ENCODE results near the gene ZNF722. TPM values are rescaled to one million over a fixed set of nuclear protein-coding genes. Genes with fewer than 3 reads are reported as not detected.
"Not testable (repeated sequence)": the region's sequence is repeated elsewhere in the genome, so short reads cannot be mapped to it uniquely, and the experiment has no call there.

ZNF722 gene
- total RNA-seq, 1 experiment from 2014 or later: not detected

- TF ChIP-seq IRF1 (CRISPR knock-in tag; IDR thresholded peaks at IDR 0.05): no peak
- TF ChIP-seq, protein P1, sequence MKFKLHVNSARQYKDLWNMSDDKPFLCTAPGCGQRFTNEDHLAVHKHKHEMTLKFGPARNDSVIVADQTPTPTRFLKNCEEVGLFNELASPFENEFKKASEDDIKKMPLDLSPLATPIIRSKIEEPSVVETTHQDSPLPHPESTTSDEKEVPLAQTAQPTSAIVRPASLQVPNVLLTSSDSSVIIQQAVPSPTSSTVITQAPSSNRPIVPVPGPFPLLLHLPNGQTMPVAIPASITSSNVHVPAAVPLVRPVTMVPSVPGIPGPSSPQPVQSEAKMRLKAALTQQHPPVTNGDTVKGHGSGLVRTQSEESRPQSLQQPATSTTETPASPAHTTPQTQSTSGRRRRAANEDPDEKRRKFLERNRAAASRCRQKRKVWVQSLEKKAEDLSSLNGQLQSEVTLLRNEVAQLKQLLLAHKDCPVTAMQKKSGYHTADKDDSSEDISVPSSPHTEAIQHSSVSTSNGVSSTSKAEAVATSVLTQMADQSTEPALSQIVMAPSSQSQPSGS (CRISPR knock-in tag; IDR thresholded peaks at IDR 0.05; ENCODE audit: borderline replicate concordance, low read depth): no peak
- TF ChIP-seq CREM (CRISPR knock-in tag; IDR thresholded peaks at IDR 0.05): no peak
- TF ChIP-seq PRRX2 (CRISPR knock-in tag; IDR thresholded peaks at IDR 0.05): no peak
- TF ChIP-seq IRF2 (CRISPR knock-in tag; IDR thresholded peaks at IDR 0.05; ENCODE audit: borderline replicate concordance, low read depth): no peak
- no peak for TF ChIP-seq ZNF512 (CRISPR knock-in tag; IDR thresholded peaks at IDR 0.05; ENCODE audit: borderline replicate concordance)
- no peak for TF ChIP-seq FOXJ3 (CRISPR knock-in tag; IDR thresholded peaks at IDR 0.05; ENCODE audit: borderline replicate concordance)
- no peak for TF ChIP-seq ETV6 (CRISPR knock-in tag; IDR thresholded peaks at IDR 0.05)
Observed at GRCh38 chr7:63953181-63953580, 45.5 kb upstream of the ZNF722 start (continued).

DNA sequence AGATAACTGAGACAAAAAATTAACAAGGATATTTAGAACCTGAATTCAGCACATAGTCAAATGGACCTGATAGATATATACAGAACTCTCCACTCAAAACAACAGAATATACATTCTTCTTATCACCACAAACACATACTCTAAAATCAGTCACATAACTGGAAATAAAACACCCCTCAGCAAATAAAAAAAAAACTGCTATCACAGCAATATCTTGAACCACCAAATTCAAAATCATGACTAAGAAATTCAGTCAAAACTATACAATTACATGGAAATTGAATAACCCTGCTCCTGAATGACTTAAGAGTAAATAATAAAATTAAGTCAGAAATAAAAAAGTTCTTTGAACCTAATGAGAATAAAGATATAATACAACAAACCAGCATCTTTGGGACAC lies 30.0 kb upstream of the ZNF722 start:
- H3K27me3 Mint-ChIP-seq (ENCODE audit: low read depth): no peaks in the 10 kb centered on the region
- ChIA-PET CTCF (no interaction called here), POLR2A (no interaction called here)
- H3K9me3 Mint-ChIP-seq: peaks cover 49% of the 10 kb centered on the region
- ATAC-seq: no peak
- H3K4me3 Mint-ChIP-seq: no peak overlapping the region
- no peak for DNase-seq (ENCODE audit: low spot score)
- no peak overlapping the region for H3K27ac Mint-ChIP-seq
- H3K4me1 Mint-ChIP-seq: no peaks in the 10 kb centered on the region
- no peak for TF ChIP-seq PREB (CRISPR knock-in tag; IDR thresholded peaks at IDR 0.05; ENCODE audit: borderline replicate concordance)
- no peak for TF ChIP-seq ZMAT4 (CRISPR knock-in tag; IDR thresholded peaks at IDR 0.05)
- no peak for TF ChIP-seq USF1 (CRISPR knock-in tag; IDR thresholded peaks at IDR 0.05)
- TF ChIP-seq, protein P2, sequence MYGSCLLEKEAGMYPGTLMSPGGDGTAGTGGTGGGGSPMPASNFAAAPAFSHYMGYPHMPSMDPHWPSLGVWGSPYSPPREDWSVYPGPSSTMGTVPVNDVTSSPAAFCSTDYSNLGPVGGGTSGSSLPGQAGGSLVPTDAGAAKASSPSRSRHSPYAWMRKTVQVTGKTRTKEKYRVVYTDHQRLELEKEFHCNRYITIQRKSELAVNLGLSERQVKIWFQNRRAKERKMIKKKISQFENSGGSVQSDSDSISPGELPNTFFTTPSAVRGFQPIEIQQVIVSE (CRISPR knock-in tag; IDR thresholded peaks at IDR 0.05; ENCODE audit: borderline replicate concordance): no peak
- H3K36me3 Mint-ChIP-seq: peaks cover 23% of the 10 kb centered on the region

DNA sequence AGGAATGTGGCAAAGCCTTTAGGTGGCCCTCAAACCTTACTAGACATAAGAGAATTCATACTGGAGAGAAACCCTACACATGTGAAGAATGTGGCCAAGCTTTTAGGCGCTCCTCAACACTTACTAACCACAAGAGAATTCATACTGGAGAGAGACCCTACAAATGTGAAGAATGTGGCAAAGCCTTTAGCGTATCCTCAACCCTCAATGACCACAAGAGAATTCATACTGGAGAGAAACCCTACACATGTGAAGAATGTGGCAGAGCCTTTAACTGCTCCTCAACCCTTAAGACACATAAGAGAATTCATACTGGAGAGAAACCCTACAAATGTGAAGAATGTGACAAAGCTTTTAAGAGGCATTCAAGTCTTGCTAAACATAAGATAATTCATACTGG lies 16.8 kb downstream of the ZNF722 start:
- H3K4me1 Mint-ChIP-seq; POLR2A ChIA-PET; H3K27ac Mint-ChIP-seq; H3K27me3 Mint-ChIP-seq (ENCODE audit: low read depth); ATAC-seq; CTCF ChIA-PET; DNase-seq (ENCODE audit: low spot score); H3K4me3 Mint-ChIP-seq: not testable (repeated sequence)
- peaks cover 51% of the 10 kb centered on the region for H3K36me3 Mint-ChIP-seq
- peaks cover 63% of the 10 kb centered on the region for H3K9me3 Mint-ChIP-seq

DNA sequence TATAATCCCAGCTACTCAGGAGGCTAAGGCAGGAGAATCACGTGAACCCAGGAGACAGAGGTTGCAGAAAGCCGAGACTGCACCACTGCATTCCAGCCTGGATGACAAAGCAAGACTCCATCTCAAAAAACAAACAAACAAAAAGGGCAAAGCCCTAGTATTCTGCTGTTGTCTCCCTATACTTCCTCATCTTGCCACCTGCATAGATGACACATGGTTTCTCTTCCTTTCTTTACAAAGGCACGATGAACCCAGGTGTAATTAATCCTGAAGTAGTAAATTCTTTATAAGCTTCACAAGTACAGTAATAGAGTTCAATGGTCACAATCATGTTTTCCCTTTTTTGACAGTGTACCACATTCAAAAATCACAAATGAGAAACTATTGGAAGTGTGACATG lies 36.7 kb downstream of the ZNF722 start:
- POLR2A ChIA-PET: no interaction called here
- no peak overlapping the region for H3K27ac Mint-ChIP-seq
- H3K27me3 Mint-ChIP-seq (ENCODE audit: low read depth): peaks cover 3% of the 10 kb centered on the region
- no peak for DNase-seq (ENCODE audit: low spot score)
- no peaks in the 10 kb centered on the region for H3K4me1 Mint-ChIP-seq
- no peak for TF ChIP-seq PREB (CRISPR knock-in tag; IDR thresholded peaks at IDR 0.05; ENCODE audit: borderline replicate concordance)
- no peak for TF ChIP-seq NFE2L1 (CRISPR knock-in tag; IDR thresholded peaks at IDR 0.05)
- TF ChIP-seq GABPB1 (CRISPR knock-in tag; IDR thresholded peaks at IDR 0.05): no peak
- TF ChIP-seq MXD4 (CRISPR knock-in tag; IDR thresholded peaks at IDR 0.05; ENCODE audit: borderline replicate concordance): no peak
- TF ChIP-seq ZNF671 (CRISPR knock-in tag; IDR thresholded peaks at IDR 0.05): no peak
- TF ChIP-seq, protein P2 (CRISPR knock-in tag; IDR thresholded peaks at IDR 0.05; ENCODE audit: borderline replicate concordance): no peak
- peaks cover 67% of the 10 kb centered on the region for H3K36me3 Mint-ChIP-seq
- no peak for ATAC-seq
- peaks cover 76% of the 10 kb centered on the region for H3K9me3 Mint-ChIP-seq
- H3K4me3 Mint-ChIP-seq: no peak overlapping the region
- CTCF ChIA-PET: no interaction called here
